Measurements from ENCODE around the gene CDH13.

GRCh38 chr16:83040174-83040573 is 413.4 kb downstream of the CDH13 start:
- no peak for TF ChIP-seq FOXP2 (optimal IDR thresholded peaks at IDR 0.05; ENCODE audit: borderline replicate concordance, extremely low read depth, extremely low read length, insufficient read depth)
- no peak for TF ChIP-seq REST (IDR thresholded peaks at IDR 0.05; ENCODE audit: insufficient read depth in 1 of 2, low read depth in 2 of 2, low read length in 2 of 2)
- TF ChIP-seq SIN3A (IDR thresholded peaks at IDR 0.05; ENCODE audit: borderline replicate concordance, insufficient read depth, low read length) = no peak
- TF ChIP-seq TAF1 (IDR thresholded peaks at IDR 0.05; ENCODE audit: borderline replicate concordance, insufficient read depth, low read length) = no peak
